K562 (cell line): Measurements from ENCODE around the gene TAC3. TPM values are rescaled to one million over a fixed set of nuclear protein-coding genes. Genes with fewer than 3 reads are reported as not detected.

Experiments used
- C11orf30 ChIP-seq: fragments of 450-650 bp; IDR thresholded peaks from 2 replicates; pipeline ENCODE4 v1.6.1; 2016; ENCODE audit warnings: low read depth, mild to moderate bottlenecking
- CBX8 ChIP-seq: fragments of 200-600 bp; sonication (generic); IDR thresholded peaks from 2 replicates; pipeline ENCODE4 v1.6.1; 2012; ENCODE audit warnings: borderline replicate concordance, mixed run types, low read depth, mild to moderate bottlenecking, moderate library complexity, mixed read lengths, low read length, control low read depth, inconsistent platforms; ENCODE audit not compliant: poor library complexity, severe bottlenecking; ENCODE audit errors: extremely low read depth
- CTCFL ChIP-seq: IDR thresholded peaks from 2 replicates; pipeline ENCODE4 v1.6.1; 2011; ENCODE audit warnings: borderline replicate concordance, low read depth, mild to moderate bottlenecking, moderate library complexity, low read length; ENCODE audit not compliant: insufficient read depth, poor library complexity, severe bottlenecking
- DNMT1 ChIP-seq: fragments of 450-650 bp; IDR thresholded peaks from 2 replicates; pipeline ENCODE4 v1.6.1; 2016; ENCODE audit warnings: antibody characterized with exemption, mild to moderate bottlenecking
- EGR1 ChIP-seq: fragments of 450-650 bp; conservative IDR thresholded peaks from 2 replicates; pipeline ENCODE4 v1.6.1; 2017; ENCODE audit warnings: mild to moderate bottlenecking
- HSF4 ChIP-seq: fragments of 250-450 bp; sonication (Bioruptor Pico); IDR thresholded peaks from 2 replicates; pipeline ENCODE4 v2.1.2; 2022; ENCODE audit warnings: mild to moderate bottlenecking, moderate library complexity, borderline replicate concordance
- MECOM ChIP-seq: fragments of 250-450 bp; sonication (Bioruptor Pico); IDR thresholded peaks from 2 replicates; pipeline ENCODE4 v1.8.0; 2022; ENCODE audit warnings: inconsistent platforms
- MTA2 ChIP-seq: fragments of 450-650 bp; IDR thresholded peaks from 2 replicates; pipeline ENCODE4 v1.6.1; 2016; ENCODE audit warnings: low read depth
- PHF8 ChIP-seq: fragments of 200-600 bp; sonication (generic); IDR thresholded peaks from 2 replicates; pipeline ENCODE4 v1.6.1; 2012; ENCODE audit warnings: mixed run types, mild to moderate bottlenecking, inconsistent platforms, low read length, moderate library complexity, borderline replicate concordance
- POLR2G ChIP-seq: fragments of 200-400 bp; formaldehyde crosslinking; IDR thresholded peaks from 2 replicates; pipeline ENCODE4 v1.6.1; 2017; ENCODE audit warnings: low read depth, mild to moderate bottlenecking, antibody characterized with exemption, low read length, moderate library complexity
- RREB1 ChIP-seq: fragments of 250-450 bp; sonication (Bioruptor Pico); IDR thresholded peaks from 2 replicates; pipeline ENCODE4 v1.4.0; 2020
- TAF15 ChIP-seq: fragments of 200-400 bp; formaldehyde crosslinking; IDR thresholded peaks from 2 replicates; pipeline ENCODE4 v1.6.1; 2017; ENCODE audit warnings: mild to moderate bottlenecking, low read depth, low read length, moderate library complexity
- TAF7 ChIP-seq: fragments of 450-650 bp; IDR thresholded peaks from 2 replicates; pipeline ENCODE4 v1.6.1; 2016; ENCODE audit warnings: missing genetic modification characterization, missing compliant biosample characterization
- ZBTB1 ChIP-seq: sonication (generic); formaldehyde crosslinking; IDR thresholded peaks from 2 replicates; pipeline ENCODE4 v1.8.1; 2023; ENCODE audit warnings: missing genetic modification reagents, low read depth, mild to moderate bottlenecking, borderline replicate concordance
- ZFP36 ChIP-seq: fragments of 150-350 bp; IDR thresholded peaks from 2 replicates; pipeline ENCODE4 v1.6.1; 2018; ENCODE audit warnings: low read length, low read depth; ENCODE audit not compliant: partially characterized antibody
- ZKSCAN8 ChIP-seq: fragments of 200-800 bp; sonication (Bioruptor generic); IDR thresholded peaks from 2 replicates; pipeline ENCODE4 v1.6.1; 2016; ENCODE audit warnings: missing genetic modification characterization, missing compliant biosample characterization
- ZNF12 ChIP-seq: sonication (generic); formaldehyde crosslinking; IDR thresholded peaks from 2 replicates; pipeline ENCODE4 v1.4.0; 2020; ENCODE audit warnings: mild to moderate bottlenecking, missing genetic modification reagents
- ZNF133 ChIP-seq: fragments of 250-450 bp; sonication (Bioruptor Pico); IDR thresholded peaks from 2 replicates; pipeline ENCODE4 v1.4.0; 2020; ENCODE audit warnings: mild to moderate bottlenecking
- ZNF146 ChIP-seq: IDR thresholded peaks from one replicate; pipeline ENCODE4 v1.6.1; 2018; ENCODE audit warnings: missing compliant biosample characterization; ENCODE audit not compliant: unreplicated experiment
- polyA plus RNA-seq, 8 experiments: library from polyadenylated mRNA; depleted of rRNA in 4 of 8; stranded (reverse) in 5 of 8; unstranded in 3 of 8; fragments of >200 nt; fragmentation: Nextera tagmentation in 2 of 8; fragmentation: Illumina TruSeq in 1 of 8; extraction: Ambion mirVana in 2 of 8; extraction: Trizol in 1 of 8; gene quantifications; 2 replicates each; pipeline versions ENCODE4 v1.2.1 to v1.2.3, GENCODE V29; 2011 to 2014; ENCODE audit warnings: inconsistent platforms in 1 of 8, missing spikeins in 1 of 8
- total RNA-seq, 7 experiments: library from RNA; depleted of rRNA in 6 of 7; stranded (reverse); fragments of >200 nt in 6 of 7; fragmentation: Illumina TruSeq in 2 of 7; extraction: Trizol in 2 of 7; gene quantifications; 2 replicates each; pipeline versions ENCODE4 v1.2.1 to v1.2.3, GENCODE V29; 2011 to 2021; ENCODE audit warnings: low replicate concordance in 1 of 7
- TF ChIP-seq, protein P1 (sequence below): fragments of 250-450 bp; sonication (Bioruptor Pico); IDR thresholded peaks from 2 replicates; pipeline ENCODE4 v1.9.0; 2021; ENCODE audit warnings: mild to moderate bottlenecking

Gene TAC3
- total and polyA plus RNA-seq, 9 of the 15 experiments (the other 6 are each of a cell fraction or from before 2014, with no cell fraction given): 0.29 to 2.8 (median 1.4) TPM

DNA sequence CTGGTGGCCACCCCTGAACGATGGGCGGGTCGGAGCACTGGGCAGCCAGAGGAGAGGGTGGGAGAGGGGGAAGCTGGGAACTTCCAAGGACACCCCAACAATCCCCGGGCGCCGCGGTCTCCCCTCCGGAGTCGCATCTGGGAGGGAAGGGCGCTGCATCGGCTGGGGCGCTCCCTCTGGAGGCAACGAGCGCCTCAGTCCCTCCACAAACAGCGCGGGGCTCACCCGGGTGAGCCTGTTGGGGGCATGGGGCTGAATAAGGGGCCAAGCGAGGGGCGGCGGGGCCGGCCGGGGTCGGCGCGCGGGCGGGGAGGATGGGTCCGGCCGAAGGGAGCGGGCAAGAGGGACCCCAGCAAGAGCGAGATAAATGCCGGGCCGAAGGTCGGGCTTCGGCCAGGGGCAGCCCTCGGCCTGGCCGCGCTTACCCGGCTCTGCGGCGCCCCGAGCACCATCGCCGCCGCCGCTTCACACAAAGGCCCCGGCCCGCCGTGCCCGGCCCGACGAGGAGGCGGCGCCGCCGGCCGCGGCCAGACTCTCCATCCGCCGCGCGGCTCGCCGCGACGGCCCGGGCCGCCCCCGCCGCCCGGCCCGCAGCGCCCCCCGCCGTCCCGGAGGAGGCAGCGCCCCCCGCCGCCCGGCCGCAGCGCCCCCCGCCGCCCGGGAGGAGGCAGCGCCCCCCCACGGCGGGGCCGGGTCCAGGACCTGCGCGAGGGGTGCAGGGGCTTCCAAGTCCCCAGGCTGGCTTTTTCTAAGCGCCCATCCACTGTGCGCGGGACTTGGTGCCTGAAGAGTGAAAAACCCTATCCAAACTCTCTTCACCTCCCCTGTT lies 10.1 kb downstream of the TAC3 start, which contains the start of gene ZBTB39 (continued):
- TF ChIP-seq ZBTB1 (CRISPR knock-in tag): no peak
- TF ChIP-seq ZNF133 (CRISPR knock-in tag): no peak
- no peak for TF ChIP-seq ZFP36
- TF ChIP-seq RREB1: no peak
- TF ChIP-seq CTCFL: peak; percentile 92
- no peak for TF ChIP-seq TAF15
- TF ChIP-seq, protein P1, sequence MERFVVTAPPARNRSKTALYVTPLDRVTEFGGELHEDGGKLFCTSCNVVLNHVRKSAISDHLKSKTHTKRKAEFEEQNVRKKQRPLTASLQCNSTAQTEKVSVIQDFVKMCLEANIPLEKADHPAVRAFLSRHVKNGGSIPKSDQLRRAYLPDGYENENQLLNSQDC: no peak
- TF ChIP-seq ZNF12 (CRISPR knock-in tag): 0 out of 2 replicates have a peak, but pooled peaks have one; percentile 23
- no peak for TF ChIP-seq MTA2
- TF ChIP-seq CBX8: no peak
- no peak for TF ChIP-seq MECOM (CRISPR knock-in tag)
- TF ChIP-seq ZNF146 (CRISPR knock-in tag): no peak
- TF ChIP-seq HSF4 (CRISPR knock-in tag): no peak
- TF ChIP-seq PHF8: peak; percentile 81; the same call in 1 of the 2 replicates
- TF ChIP-seq DNMT1: no peak
- TF ChIP-seq C11orf30: no peak
- TF ChIP-seq EGR1: no peak
- TF ChIP-seq ZKSCAN8 (CRISPR knock-in tag): no peak
- no peak for TF ChIP-seq TAF7
- peak; percentile 83 for TF ChIP-seq POLR2G
